ENCODE data around the gene TRIM52.

GRCh38 chr5:181259974-181260719 is 796 bp downstream of the TRIM52 start:
- TF ChIP-seq ZNF384 (IDR thresholded peaks at IDR 0.05): no peak
- TF ChIP-seq FOXK2 (IDR thresholded peaks at IDR 0.05): no peak
- TF ChIP-seq FOXM1 (IDR thresholded peaks at IDR 0.05; ENCODE audit: borderline replicate concordance): no peak
- no peak for TF ChIP-seq PKNOX1 (IDR thresholded peaks at IDR 0.05)
- no peak for TF ChIP-seq SP1 (IDR thresholded peaks at IDR 0.05)
- no peak for TF ChIP-seq TARDBP (IDR thresholded peaks at IDR 0.05)
- no peak for TF ChIP-seq BHLHE40 (IDR thresholded peaks at IDR 0.05; ENCODE audit: borderline replicate concordance)
- no peak for TF ChIP-seq ELF4 (IDR thresholded peaks at IDR 0.05)
- TF ChIP-seq SUZ12 (IDR thresholded peaks at IDR 0.05): no peak
- no peak for TF ChIP-seq HDGF (IDR thresholded peaks at IDR 0.05; ENCODE audit: borderline replicate concordance)
- no peak for TF ChIP-seq FOXA1 (IDR thresholded peaks at IDR 0.05)
- TF ChIP-seq CTBP1 (IDR thresholded peaks at IDR 0.05; ENCODE audit: borderline replicate concordance): no peak
